Measurements from ENCODE around the gene NOP16. TPM values are rescaled to one million over a fixed set of nuclear protein-coding genes. Genes with fewer than 3 reads are reported as not detected.
"Not testable (repeated sequence)": the region's sequence is repeated elsewhere in the genome, so short reads cannot be mapped to it uniquely, and the experiment has no call there.

NOP16 gene
- total RNA-seq, 2 experiments from 2014 or later: 71.8 to 75.1 TPM

- Mint-ChIP-seq H3K27ac (no peak overlapping the region), H3K36me3 (ENCODE audit: low read depth) (peaks cover 5% of the 10 kb centered on the region), H3K4me3 (no peak overlapping the region), H3K4me1 (ENCODE audit: low read depth) (peaks cover 42% of the 10 kb centered on the region), H3K27me3 (no peaks in the 10 kb centered on the region), H3K9me3 (no peaks in the 10 kb centered on the region)
- ATAC-seq (no peak), DNase-seq (no peak)
- ChIA-PET POLR2A (interaction anchor here (0.6 to 1.5 kb wide), 2 partner anchors 122 to 353 kb away, joined by 3 to 4 read pairs; no protein-coding TSS in a partner anchor), CTCF (no interaction called here)
- intact Hi-C loops (cut with micrococcal nuclease): no loop called here
- no peak for TF ChIP-seq CTCF (IDR thresholded peaks at IDR 0.05)
These were observed 24.8 kb upstream of the NOP16 start for GRCh38 chr5:176413255-176413565.

- H3K4me3 Mint-ChIP-seq: no peak overlapping the region
- CTCF ChIA-PET: no interaction called here
- TF ChIP-seq CTCF (IDR thresholded peaks at IDR 0.05): no peak
- H3K27me3 Mint-ChIP-seq: no peaks in the 10 kb centered on the region
- intact Hi-C loops (cut with micrococcal nuclease): no loop called here
- POLR2A ChIA-PET: interaction anchor here (1.5 kb wide), 1 partner anchor 123 kb away, joined by 4 read pairs; no protein-coding TSS in a partner anchor
- H3K27ac Mint-ChIP-seq: peak overlapping the region; percentile 52
- no peaks in the 10 kb centered on the region for H3K9me3 Mint-ChIP-seq
- peaks cover 7% of the 10 kb centered on the region for H3K36me3 Mint-ChIP-seq (ENCODE audit: low read depth)
- DNase-seq (no peak), ATAC-seq (no peak)
- H3K4me1 Mint-ChIP-seq (ENCODE audit: low read depth): peaks cover 42% of the 10 kb centered on the region
These were observed 24.3 kb upstream of the NOP16 start for GRCh38 chr5:176412517-176413254.

GRCh38 chr5:176410486-176411180 is 22.2 kb upstream of the NOP16 start:
- Mint-ChIP-seq H3K9me3 (no peaks in the 10 kb centered on the region), H3K36me3 (ENCODE audit: low read depth) (peaks cover 7% of the 10 kb centered on the region), H3K4me3 (no peak overlapping the region), H3K4me1 (ENCODE audit: low read depth) (peaks cover 34% of the 10 kb centered on the region), H3K27ac (no peak overlapping the region), H3K27me3 (no peaks in the 10 kb centered on the region)
- ChIA-PET POLR2A (no interaction called here), CTCF (no interaction called here)
- no peak for ATAC-seq
- no peak for DNase-seq
- no peak for TF ChIP-seq CTCF (IDR thresholded peaks at IDR 0.05)
- intact Hi-C loops (cut with micrococcal nuclease): no loop called here

- TF ChIP-seq CTCF (IDR thresholded peaks at IDR 0.05): no peak
- Mint-ChIP-seq H3K27me3 (no peaks in the 10 kb centered on the region), H3K9me3 (no peaks in the 10 kb centered on the region), H3K4me3 (no peak overlapping the region), H3K4me1 (ENCODE audit: low read depth) (peaks cover 26% of the 10 kb centered on the region), H3K36me3 (ENCODE audit: low read depth) (peaks cover 7% of the 10 kb centered on the region), H3K27ac (peak overlapping the region; percentile 2)
- intact Hi-C loops (cut with micrococcal nuclease): no loop called here
- DNase-seq: no peak
- ChIA-PET CTCF (no interaction called here), POLR2A (no interaction called here)
- no peak for ATAC-seq
These were observed 21.4 kb upstream of the NOP16 start for GRCh38 chr5:176409765-176410164.

GRCh38 chr5:176408590-176408989 is 20.2 kb upstream of the NOP16 start:
- H3K36me3 Mint-ChIP-seq (ENCODE audit: low read depth): peaks cover 7% of the 10 kb centered on the region
- ChIA-PET POLR2A (no interaction called here), CTCF (no interaction called here)
- no peak for TF ChIP-seq CTCF (IDR thresholded peaks at IDR 0.05)
- no peak overlapping the region for H3K4me3 Mint-ChIP-seq
- intact Hi-C loops (cut with micrococcal nuclease): no loop called here
- peaks cover 14% of the 10 kb centered on the region for H3K4me1 Mint-ChIP-seq (ENCODE audit: low read depth)
- no peaks in the 10 kb centered on the region for H3K9me3 Mint-ChIP-seq
- H3K27ac Mint-ChIP-seq: no peak overlapping the region
- DNase-seq (no peak), ATAC-seq (no peak)
- H3K27me3 Mint-ChIP-seq: no peaks in the 10 kb centered on the region

- H3K36me3 Mint-ChIP-seq (ENCODE audit: low read depth); POLR2A ChIA-PET; intact Hi-C loops (cut with micrococcal nuclease); H3K4me3 Mint-ChIP-seq; H3K27ac Mint-ChIP-seq; H3K9me3 Mint-ChIP-seq; ATAC-seq; DNase-seq; H3K27me3 Mint-ChIP-seq: not testable (repeated sequence)
- peaks cover 13% of the 10 kb centered on the region for H3K4me1 Mint-ChIP-seq (ENCODE audit: low read depth)
- CTCF ChIA-PET: interaction anchor here (1.0 to 1.6 kb wide), 2 partner anchors 9 to 39 kb away, joined by 3 to 8 read pairs; partner anchors contain the start of gene CLTB
These were observed 19.8 kb upstream of the NOP16 start for GRCh38 chr5:176408252-176408573.

Measured in activated CD8-positive, alpha-beta T cell treated with anti-CD3 and anti-CD28 coated beads for 36 hours (primary cell).